ENCODE data around the gene GULP1. TPM values are rescaled to one million over a fixed set of nuclear protein-coding genes. Genes with fewer than 3 reads are reported as not detected.

Gene GULP1
- total RNA-seq, 1 donor from 2014 or later: 29.5 TPM

DNA sequence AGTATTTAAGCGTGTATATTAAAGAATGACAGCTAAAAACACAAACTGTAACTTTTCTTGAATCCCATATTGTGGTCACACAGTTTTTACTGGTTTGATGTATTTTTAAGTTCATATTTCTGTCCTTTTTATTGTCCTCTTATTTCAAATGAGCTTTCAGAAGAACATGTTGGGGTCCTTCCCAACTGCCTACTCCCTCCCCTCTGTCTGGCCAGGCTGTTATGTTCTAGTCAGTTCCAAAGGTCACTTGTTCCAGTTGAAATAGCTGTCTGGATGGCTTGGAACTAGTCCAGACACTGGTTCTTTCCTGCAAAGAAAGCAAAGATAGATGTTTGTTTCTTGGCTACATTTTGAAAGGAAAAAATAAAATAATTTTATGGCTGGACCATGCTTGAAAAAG, 306.9 kb downstream of the GULP1 start:
- peaks cover 6% of the 10 kb centered on the region for H3K36me3 Mint-ChIP-seq (ENCODE audit: low read depth)
- H3K27ac Mint-ChIP-seq (ENCODE audit: unreplicated experiment): peak overlapping the region; percentile 80
- peaks cover 5% of the 10 kb centered on the region for H3K9me3 Mint-ChIP-seq (ENCODE audit: low read depth)
- TF ChIP-seq, protein P1, sequence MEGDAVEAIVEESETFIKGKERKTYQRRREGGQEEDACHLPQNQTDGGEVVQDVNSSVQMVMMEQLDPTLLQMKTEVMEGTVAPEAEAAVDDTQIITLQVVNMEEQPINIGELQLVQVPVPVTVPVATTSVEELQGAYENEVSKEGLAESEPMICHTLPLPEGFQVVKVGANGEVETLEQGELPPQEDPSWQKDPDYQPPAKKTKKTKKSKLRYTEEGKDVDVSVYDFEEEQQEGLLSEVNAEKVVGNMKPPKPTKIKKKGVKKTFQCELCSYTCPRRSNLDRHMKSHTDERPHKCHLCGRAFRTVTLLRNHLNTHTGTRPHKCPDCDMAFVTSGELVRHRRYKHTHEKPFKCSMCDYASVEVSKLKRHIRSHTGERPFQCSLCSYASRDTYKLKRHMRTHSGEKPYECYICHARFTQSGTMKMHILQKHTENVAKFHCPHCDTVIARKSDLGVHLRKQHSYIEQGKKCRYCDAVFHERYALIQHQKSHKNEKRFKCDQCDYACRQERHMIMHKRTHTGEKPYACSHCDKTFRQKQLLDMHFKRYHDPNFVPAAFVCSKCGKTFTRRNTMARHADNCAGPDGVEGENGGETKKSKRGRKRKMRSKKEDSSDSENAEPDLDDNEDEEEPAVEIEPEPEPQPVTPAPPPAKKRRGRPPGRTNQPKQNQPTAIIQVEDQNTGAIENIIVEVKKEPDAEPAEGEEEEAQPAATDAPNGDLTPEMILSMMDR (IDR thresholded peaks at IDR 0.05): no peak
- H3K4me1 Mint-ChIP-seq (ENCODE audit: low read depth): peaks cover 58% of the 10 kb centered on the region
- no peak for DNase-seq (ENCODE audit: low spot score)
- no peak overlapping the region for H3K4me3 Mint-ChIP-seq (ENCODE audit: unreplicated experiment)
- H3K27me3 Mint-ChIP-seq (ENCODE audit: low read depth): no peaks in the 10 kb centered on the region

DNA sequence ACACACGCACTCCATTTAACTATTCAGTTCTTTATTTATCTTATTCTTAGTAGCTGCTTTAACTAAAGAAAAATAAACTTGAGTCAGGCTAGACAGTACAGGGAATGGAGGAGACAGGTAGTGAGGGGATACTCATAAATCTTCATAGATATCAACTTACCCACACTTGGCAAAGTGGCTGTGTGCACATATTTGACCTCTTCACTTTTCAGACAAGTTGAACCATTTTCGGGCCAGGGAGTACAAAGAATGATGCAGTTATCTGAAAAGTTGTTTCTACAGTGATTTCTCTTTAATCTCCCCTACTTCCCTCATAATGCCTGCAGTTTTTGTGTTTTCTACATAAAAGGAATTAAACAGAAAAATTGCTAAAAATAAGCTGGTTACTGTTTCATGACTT, 307.5 kb downstream of the GULP1 start:
- peak overlapping the region; percentile 81 for H3K27ac Mint-ChIP-seq (ENCODE audit: unreplicated experiment)
- DNase-seq (ENCODE audit: low spot score): no peak
- H3K27me3 Mint-ChIP-seq (ENCODE audit: low read depth): no peaks in the 10 kb centered on the region
- H3K4me1 Mint-ChIP-seq (ENCODE audit: low read depth): peaks cover 58% of the 10 kb centered on the region
- TF ChIP-seq, protein P1 (IDR thresholded peaks at IDR 0.05): no peak
- H3K4me3 Mint-ChIP-seq (ENCODE audit: unreplicated experiment): no peak overlapping the region
- H3K9me3 Mint-ChIP-seq (ENCODE audit: low read depth): peaks cover 5% of the 10 kb centered on the region
- peaks cover 3% of the 10 kb centered on the region for H3K36me3 Mint-ChIP-seq (ENCODE audit: low read depth)

DNA sequence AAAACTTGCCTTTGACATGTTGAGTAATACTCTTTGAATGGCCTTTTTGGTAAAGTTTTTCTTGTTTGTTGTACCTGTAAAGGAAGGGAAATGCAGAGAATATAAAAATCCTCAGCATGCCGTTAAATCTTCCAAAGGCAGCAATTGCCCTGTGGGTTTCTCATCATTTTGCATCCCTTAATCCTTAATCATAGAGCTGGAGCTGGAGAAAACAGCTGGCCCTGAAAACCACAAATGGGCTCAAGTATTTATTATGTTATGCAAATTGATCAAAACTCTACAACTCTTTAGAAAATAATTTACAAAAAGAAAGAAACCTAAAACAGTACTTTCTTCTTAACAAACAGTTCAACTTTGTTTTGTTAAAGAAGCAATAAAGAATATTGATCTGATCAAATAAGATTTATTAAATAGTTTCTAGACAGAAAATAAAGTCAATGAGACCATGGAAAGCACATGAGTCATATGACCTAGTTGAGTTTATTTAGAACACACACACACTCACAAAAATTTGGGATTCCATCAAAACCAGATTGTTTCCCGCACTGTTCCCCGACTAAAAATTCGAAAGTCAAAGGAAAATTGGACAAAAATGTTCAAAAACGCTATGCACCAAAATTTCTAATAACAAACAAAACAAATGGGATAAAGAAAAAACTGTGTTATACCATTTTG, 309.0 kb downstream of the GULP1 start:
- Mint-ChIP-seq H3K27me3 (ENCODE audit: low read depth) (no peaks in the 10 kb centered on the region), H3K9me3 (ENCODE audit: low read depth) (peaks cover 5% of the 10 kb centered on the region), H3K4me3 (ENCODE audit: unreplicated experiment) (no peak overlapping the region), H3K4me1 (ENCODE audit: low read depth) (peaks cover 56% of the 10 kb centered on the region), H3K27ac (ENCODE audit: unreplicated experiment) (no peak overlapping the region), H3K36me3 (ENCODE audit: low read depth) (peaks cover 4% of the 10 kb centered on the region)
- TF ChIP-seq, protein P1 (IDR thresholded peaks at IDR 0.05): no peak
- DNase-seq (ENCODE audit: low spot score): no peak

DNA sequence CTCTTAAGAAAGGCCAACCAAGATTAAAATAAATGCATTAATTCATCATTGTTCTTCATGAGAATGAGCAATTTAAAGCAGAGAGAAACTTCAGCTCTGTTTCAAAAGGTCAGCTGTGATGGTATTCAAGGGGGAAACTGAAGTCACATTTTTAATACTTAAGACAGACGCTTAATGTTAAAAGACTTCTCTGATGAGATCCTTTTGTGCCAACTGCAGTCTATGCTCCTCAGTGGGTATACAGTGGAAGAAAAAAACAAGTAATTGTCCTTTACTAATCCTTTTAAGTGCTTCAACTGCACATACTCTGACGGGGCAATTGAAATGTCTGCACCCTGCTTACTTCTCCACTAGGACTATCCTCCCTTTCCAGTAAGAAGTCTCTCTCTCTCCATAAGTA, 309.7 kb downstream of the GULP1 start:
- H3K36me3 Mint-ChIP-seq (ENCODE audit: low read depth): peaks cover 4% of the 10 kb centered on the region
- peaks cover 5% of the 10 kb centered on the region for H3K9me3 Mint-ChIP-seq (ENCODE audit: low read depth)
- no peak for DNase-seq (ENCODE audit: low spot score)
- no peak overlapping the region for H3K4me3 Mint-ChIP-seq (ENCODE audit: unreplicated experiment)
- H3K27me3 Mint-ChIP-seq (ENCODE audit: low read depth): no peaks in the 10 kb centered on the region
- H3K27ac Mint-ChIP-seq (ENCODE audit: unreplicated experiment): no peak overlapping the region
- TF ChIP-seq, protein P1 (IDR thresholded peaks at IDR 0.05): no peak
- peaks cover 49% of the 10 kb centered on the region for H3K4me1 Mint-ChIP-seq (ENCODE audit: low read depth)

DNA sequence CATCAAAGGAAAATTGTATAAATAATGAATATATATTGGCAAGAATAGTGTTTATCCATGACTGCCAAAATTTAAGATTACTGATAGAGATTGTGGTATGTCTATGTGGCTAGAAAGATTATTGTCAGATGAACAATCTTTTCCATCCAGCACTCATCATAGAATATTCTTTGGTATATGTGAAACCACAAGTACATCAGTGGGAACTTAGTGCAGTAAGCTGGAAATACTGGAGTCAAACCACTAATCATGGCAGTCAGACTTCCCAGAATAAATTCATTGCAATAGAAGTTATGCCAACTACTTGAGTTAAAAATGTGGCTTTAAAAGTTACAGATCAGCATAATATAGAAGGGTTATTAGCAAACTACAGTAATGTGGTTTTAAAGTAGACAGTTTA, 310.3 kb downstream of the GULP1 start:
- H3K4me3 Mint-ChIP-seq (ENCODE audit: unreplicated experiment): no peak overlapping the region
- H3K27me3 Mint-ChIP-seq (ENCODE audit: low read depth): no peaks in the 10 kb centered on the region
- TF ChIP-seq, protein P1 (IDR thresholded peaks at IDR 0.05): no peak
- peaks cover 44% of the 10 kb centered on the region for H3K4me1 Mint-ChIP-seq (ENCODE audit: low read depth)
- no peak for DNase-seq (ENCODE audit: low spot score)
- no peak overlapping the region for H3K27ac Mint-ChIP-seq (ENCODE audit: unreplicated experiment)
- peaks cover 5% of the 10 kb centered on the region for H3K9me3 Mint-ChIP-seq (ENCODE audit: low read depth)
- H3K36me3 Mint-ChIP-seq (ENCODE audit: low read depth): peaks cover 4% of the 10 kb centered on the region

Data from chondrocyte (in vitro differentiated cells).